ENCODE data around the gene CHST15.

Gene CHST15

GRCh38 chr10:124001391-124002148 lies 91.8 kb downstream of the CHST15 start:
- Histone ChIP-seq H3K36me3 (ENCODE audit: insufficient read depth, low read length) (no peaks in the 10 kb centered on the region), H3K4me3 (ENCODE audit: low read depth in 1 of 2, low read length in 2 of 2) (no peak overlapping the region), H3K27ac (ENCODE audit: low read depth, low read length) (no peak overlapping the region), H3K27me3 (ENCODE audit: control insufficient read depth in 1 of 2, insufficient read depth in 2 of 2, low read length in 2 of 2) (no peaks in the 10 kb centered on the region), H3K9ac (ENCODE audit: low read length) (no peak overlapping the region), H3K4me1 (ENCODE audit: insufficient read depth, low read length) (peaks cover 30% of the 10 kb centered on the region), H3K9me3 (ENCODE audit: low read length) (no peaks in the 10 kb centered on the region)

GRCh38 chr10:124000792-124001201 lies 92.6 kb downstream of the CHST15 start:
- Histone ChIP-seq H3K9ac (ENCODE audit: low read length) (no peak overlapping the region), H3K9me3 (ENCODE audit: low read length) (no peaks in the 10 kb centered on the region), H3K27me3 (ENCODE audit: control insufficient read depth in 1 of 2, insufficient read depth in 2 of 2, low read length in 2 of 2) (no peaks in the 10 kb centered on the region), H3K4me1 (ENCODE audit: insufficient read depth, low read length) (peaks cover 26% of the 10 kb centered on the region), H3K36me3 (ENCODE audit: insufficient read depth, low read length) (no peaks in the 10 kb centered on the region), H3K4me3 (ENCODE audit: low read depth in 1 of 2, low read length in 2 of 2) (no peak overlapping the region), H3K27ac (ENCODE audit: low read depth, low read length) (no peak overlapping the region)

DNA sequence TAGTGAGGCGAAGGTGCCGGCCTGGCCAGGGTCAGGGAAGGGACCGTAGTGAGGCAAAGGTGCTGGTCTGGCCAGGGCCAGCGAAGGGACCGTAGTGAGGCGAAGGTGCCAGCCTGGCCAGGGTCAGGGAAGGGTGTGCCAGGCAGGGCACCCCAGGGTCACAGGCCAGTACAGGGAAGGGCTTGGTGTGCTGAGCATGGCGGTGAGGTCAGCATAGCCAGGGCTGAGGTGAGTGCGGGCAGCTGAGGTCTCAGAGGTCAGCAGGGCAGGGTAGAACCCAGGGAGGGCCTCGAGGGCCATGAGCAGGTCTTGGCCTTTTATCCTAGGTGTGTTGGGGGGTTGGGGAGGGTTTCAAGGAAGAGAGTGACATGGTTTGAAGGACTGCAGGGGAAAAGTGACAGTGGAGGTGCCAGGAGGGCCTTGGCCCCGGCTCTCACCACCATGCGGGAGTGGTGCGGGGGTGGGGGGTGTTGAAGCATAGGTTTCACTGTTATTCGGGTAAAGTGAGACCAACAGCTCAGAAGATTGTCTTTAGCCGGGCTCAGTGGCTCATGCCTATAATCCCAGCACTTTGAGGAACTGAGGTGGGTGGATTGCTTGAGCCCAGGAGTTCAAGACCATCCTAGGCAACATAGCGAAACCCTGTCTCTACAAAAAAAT lies 93.3 kb downstream of the CHST15 start:
- Histone ChIP-seq H3K4me1 (ENCODE audit: insufficient read depth, low read length) (peaks cover 26% of the 10 kb centered on the region), H3K27me3 (ENCODE audit: control insufficient read depth in 1 of 2, insufficient read depth in 2 of 2, low read length in 2 of 2) (no peaks in the 10 kb centered on the region), H3K9ac (ENCODE audit: low read length) (no peak overlapping the region), H3K36me3 (ENCODE audit: insufficient read depth, low read length) (no peaks in the 10 kb centered on the region), H3K27ac (ENCODE audit: low read depth, low read length) (no peak overlapping the region), H3K4me3 (ENCODE audit: low read depth in 1 of 2, low read length in 2 of 2) (no peak overlapping the region), H3K9me3 (ENCODE audit: low read length) (no peaks in the 10 kb centered on the region)

DNA sequence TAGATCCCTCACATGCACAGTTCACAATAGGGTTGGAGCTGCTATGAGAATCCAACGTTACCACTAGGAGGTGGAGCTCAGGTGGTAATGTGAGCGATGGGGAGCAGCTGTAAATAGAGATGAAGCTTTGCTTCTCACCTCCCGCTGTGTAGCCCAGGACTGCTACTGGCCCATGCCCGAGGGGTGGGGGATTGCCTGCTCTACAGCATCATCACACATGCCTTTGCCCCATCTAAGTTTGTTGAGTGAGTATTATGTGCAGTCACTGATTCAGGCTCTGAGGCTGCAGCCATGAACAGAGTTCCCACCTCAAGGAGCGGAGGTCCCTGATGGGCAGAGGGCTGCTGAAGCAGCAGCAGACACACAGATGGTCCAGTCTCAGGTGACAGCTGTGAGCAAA lies 94.1 kb downstream of the CHST15 start:
- Histone ChIP-seq H3K4me3 (ENCODE audit: low read depth in 1 of 2, low read length in 2 of 2) (no peak overlapping the region), H3K27me3 (ENCODE audit: control insufficient read depth in 1 of 2, insufficient read depth in 2 of 2, low read length in 2 of 2) (peaks cover 0 to 2% of the 10 kb centered on the region in 2 donors), H3K36me3 (ENCODE audit: insufficient read depth, low read length) (no peaks in the 10 kb centered on the region), H3K9ac (ENCODE audit: low read length) (no peak overlapping the region), H3K4me1 (ENCODE audit: insufficient read depth, low read length) (peaks cover 25% of the 10 kb centered on the region), H3K9me3 (ENCODE audit: low read length) (no peaks in the 10 kb centered on the region), H3K27ac (ENCODE audit: low read depth, low read length) (no peak overlapping the region)

DNA sequence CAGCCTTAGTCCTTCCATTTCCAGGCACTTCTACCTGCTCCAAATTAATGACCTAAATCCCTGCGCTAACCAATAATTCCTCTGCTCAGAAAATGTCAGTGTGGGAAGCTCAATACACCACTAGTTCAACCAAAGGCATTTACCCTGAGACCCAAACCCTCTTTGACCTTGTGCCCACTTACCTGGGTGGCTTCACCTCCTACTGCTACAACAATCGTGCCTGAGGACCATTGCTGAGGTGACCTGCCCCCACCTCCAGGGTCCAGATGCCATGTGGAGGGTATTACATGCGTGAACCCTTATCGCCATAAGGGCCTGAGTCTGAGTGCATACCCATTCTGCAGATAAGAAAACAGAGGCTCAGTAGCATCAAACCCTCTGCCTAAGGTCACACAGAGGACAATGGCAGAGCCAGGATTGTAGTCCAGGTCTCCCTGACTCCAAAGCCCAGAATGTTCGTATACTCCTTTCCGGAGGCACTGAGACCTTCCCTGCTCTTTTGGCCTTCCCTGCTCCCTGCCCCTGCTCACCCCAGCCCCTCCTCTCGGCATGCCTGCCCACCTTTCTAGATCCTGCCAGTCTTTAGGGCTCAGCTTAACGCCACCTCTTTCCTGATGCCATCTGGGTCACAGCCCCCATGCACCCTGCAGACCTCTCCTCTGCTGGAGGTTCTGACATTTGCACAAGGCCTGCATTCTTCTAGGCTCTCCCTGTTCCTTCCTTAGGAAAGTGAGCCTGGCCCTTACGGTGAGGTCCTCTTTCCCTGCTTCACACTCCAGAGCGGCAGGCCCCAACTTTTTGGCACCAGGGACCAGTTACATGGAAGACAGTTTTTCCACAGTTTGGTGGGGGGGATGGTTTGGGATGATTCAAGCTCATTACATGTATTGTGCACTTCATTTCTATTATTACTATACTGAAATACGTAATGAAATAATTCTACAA lies 94.9 kb downstream of the CHST15 start:
- no peak overlapping the region for H3K27ac ChIP-seq (ENCODE audit: low read depth, low read length)
- H3K9ac ChIP-seq (ENCODE audit: low read length): no peak overlapping the region
- no peaks in the 10 kb centered on the region for H3K36me3 ChIP-seq (ENCODE audit: insufficient read depth, low read length)
- no peak overlapping the region for H3K4me3 ChIP-seq (ENCODE audit: low read depth in 1 of 2, low read length in 2 of 2)
- H3K27me3 ChIP-seq (ENCODE audit: control insufficient read depth in 1 of 2, insufficient read depth in 2 of 2, low read length in 2 of 2): peaks cover 0 to 10% of the 10 kb centered on the region in 2 donors
- peaks cover 22% of the 10 kb centered on the region for H3K4me1 ChIP-seq (ENCODE audit: insufficient read depth, low read length)
- H3K9me3 ChIP-seq (ENCODE audit: low read length): no peaks in the 10 kb centered on the region

DNA sequence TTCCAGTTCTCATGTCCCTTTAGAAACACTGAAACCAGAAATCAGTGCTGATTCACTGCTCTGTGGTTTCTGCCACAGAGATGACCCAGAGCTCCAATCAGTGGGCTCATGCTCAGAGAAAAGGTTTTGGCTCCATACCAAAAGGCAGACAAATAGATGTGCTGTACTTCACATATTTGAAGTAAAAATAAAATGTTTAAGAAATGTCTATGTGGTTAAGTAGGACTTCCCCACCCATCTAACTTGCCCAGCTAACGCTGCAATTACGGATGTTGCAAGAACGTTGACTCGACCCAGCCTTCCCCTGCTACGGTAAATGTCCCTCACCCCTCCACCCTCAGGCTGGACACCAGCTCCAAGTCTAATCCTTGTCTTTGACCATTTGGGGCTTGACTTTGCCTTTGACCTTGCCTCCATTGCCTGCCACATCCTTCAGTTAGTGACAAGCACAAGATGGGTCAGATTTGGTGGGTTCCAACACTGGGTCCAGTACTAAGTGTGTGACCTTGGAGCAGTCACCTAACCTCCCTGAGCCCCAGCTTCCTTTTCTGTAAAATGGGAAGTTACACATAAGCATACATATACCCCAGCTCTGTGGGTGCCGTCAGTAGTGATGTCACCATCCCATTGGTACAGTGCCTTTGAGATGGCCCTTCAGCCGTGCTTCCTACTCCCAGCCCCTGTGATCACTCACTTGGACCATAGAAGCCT lies 95.8 kb downstream of the CHST15 start:
- H3K9ac ChIP-seq (ENCODE audit: low read length): no peak overlapping the region
- H3K4me3 ChIP-seq (ENCODE audit: low read depth in 1 of 2, low read length in 2 of 2): no peak overlapping the region
- no peaks in the 10 kb centered on the region for H3K9me3 ChIP-seq (ENCODE audit: low read length)
- no peak overlapping the region for H3K27ac ChIP-seq (ENCODE audit: low read depth, low read length)
- H3K4me1 ChIP-seq (ENCODE audit: insufficient read depth, low read length): peaks cover 22% of the 10 kb centered on the region
- H3K27me3 ChIP-seq (ENCODE audit: control insufficient read depth in 1 of 2, insufficient read depth in 2 of 2, low read length in 2 of 2): peaks cover 0 to 10% of the 10 kb centered on the region in 2 donors
- no peaks in the 10 kb centered on the region for H3K36me3 ChIP-seq (ENCODE audit: insufficient read depth, low read length)

DNA sequence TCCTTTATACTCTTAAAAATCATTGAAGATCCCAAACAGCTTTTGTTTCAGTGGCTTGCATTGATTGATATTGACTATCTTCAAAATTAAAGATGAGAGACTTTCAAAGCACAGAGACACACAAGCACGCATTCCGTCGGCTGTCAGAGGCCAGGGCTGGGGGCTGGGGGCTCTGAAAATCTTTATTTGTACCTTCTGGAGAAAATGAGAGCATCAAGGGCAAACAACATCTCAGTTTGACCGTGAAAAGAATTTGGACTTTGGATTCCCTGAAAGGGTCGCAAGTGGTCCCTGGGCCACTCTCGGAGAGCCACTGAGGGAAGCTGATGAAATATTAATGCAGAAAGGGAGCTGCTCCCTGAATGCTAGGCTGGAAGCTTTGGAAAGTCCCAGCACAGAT lies 96.4 kb downstream of the CHST15 start:
- no peaks in the 10 kb centered on the region for H3K36me3 ChIP-seq (ENCODE audit: insufficient read depth, low read length)
- peaks cover 3 to 10% of the 10 kb centered on the region in 2 donors for H3K27me3 ChIP-seq (ENCODE audit: control insufficient read depth in 1 of 2, insufficient read depth in 2 of 2, low read length in 2 of 2)
- no peak overlapping the region for H3K4me3 ChIP-seq (ENCODE audit: low read depth in 1 of 2, low read length in 2 of 2)
- no peaks in the 10 kb centered on the region for H3K9me3 ChIP-seq (ENCODE audit: low read length)
- no peak overlapping the region for H3K9ac ChIP-seq (ENCODE audit: low read length)
- H3K27ac ChIP-seq (ENCODE audit: low read depth, low read length): no peak overlapping the region
- peaks cover 22% of the 10 kb centered on the region for H3K4me1 ChIP-seq (ENCODE audit: insufficient read depth, low read length)

- H3K9me3 ChIP-seq (ENCODE audit: low read length): no peaks in the 10 kb centered on the region
- H3K9ac ChIP-seq (ENCODE audit: low read length): no peak overlapping the region
- H3K4me3 ChIP-seq (ENCODE audit: low read depth in 1 of 2, low read length in 2 of 2): no peak overlapping the region
- peaks cover 4 to 10% of the 10 kb centered on the region in 2 donors for H3K27me3 ChIP-seq (ENCODE audit: control insufficient read depth in 1 of 2, insufficient read depth in 2 of 2, low read length in 2 of 2)
- H3K4me1 ChIP-seq (ENCODE audit: insufficient read depth, low read length): peaks cover 22% of the 10 kb centered on the region
- no peaks in the 10 kb centered on the region for H3K36me3 ChIP-seq (ENCODE audit: insufficient read depth, low read length)
- no peak overlapping the region for H3K27ac ChIP-seq (ENCODE audit: low read depth, low read length)
Observed at GRCh38 chr10:123996302-123996701, 97.1 kb downstream of the CHST15 start.

GRCh38 chr10:123995461-123996131 lies 97.8 kb downstream of the CHST15 start:
- no peaks in the 10 kb centered on the region for H3K36me3 ChIP-seq (ENCODE audit: insufficient read depth, low read length)
- peak overlapping the region; percentile 62 for H3K27ac ChIP-seq (ENCODE audit: low read depth, low read length)
- H3K4me1 ChIP-seq (ENCODE audit: insufficient read depth, low read length): peaks cover 22% of the 10 kb centered on the region
- H3K4me3 ChIP-seq (ENCODE audit: low read depth in 1 of 2, low read length in 2 of 2): peak overlapping the region in 1 of 2 donors; percentile 69
- H3K9ac ChIP-seq (ENCODE audit: low read length): peak overlapping the region; percentile 59
- H3K27me3 ChIP-seq (ENCODE audit: control insufficient read depth in 1 of 2, insufficient read depth in 2 of 2, low read length in 2 of 2): peaks cover 4 to 13% of the 10 kb centered on the region in 2 donors
- no peaks in the 10 kb centered on the region for H3K9me3 ChIP-seq (ENCODE audit: low read length)

DNA sequence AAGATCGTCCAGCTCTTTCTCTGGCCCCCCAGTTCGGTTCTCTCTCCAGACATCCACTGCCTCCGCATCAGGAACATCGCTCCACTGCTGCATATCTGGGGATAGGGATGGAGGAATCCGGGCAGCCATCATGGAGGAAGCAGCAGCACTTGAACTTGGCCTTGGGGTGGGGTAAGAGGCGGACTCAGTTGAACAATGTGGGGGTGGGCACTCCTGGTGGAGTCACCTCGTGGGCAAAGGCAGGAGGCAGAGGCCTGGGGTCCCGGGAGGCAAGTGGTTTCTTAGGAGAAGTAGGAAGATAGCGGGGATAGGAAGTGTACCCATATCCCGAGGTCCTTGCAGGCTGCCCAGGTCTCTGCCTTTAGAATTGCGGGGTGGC lies 98.3 kb downstream of the CHST15 start:
- Histone ChIP-seq H3K9me3 (ENCODE audit: low read length) (no peaks in the 10 kb centered on the region), H3K9ac (ENCODE audit: low read length) (peak overlapping the region; percentile 59), H3K36me3 (ENCODE audit: insufficient read depth, low read length) (no peaks in the 10 kb centered on the region), H3K4me3 (ENCODE audit: low read depth in 1 of 2, low read length in 2 of 2) (peak overlapping the region; percentile 34 to 69), H3K27ac (ENCODE audit: low read depth, low read length) (peak overlapping the region; percentile 62), H3K4me1 (ENCODE audit: insufficient read depth, low read length) (peaks cover 22% of the 10 kb centered on the region), H3K27me3 (ENCODE audit: control insufficient read depth in 1 of 2, insufficient read depth in 2 of 2, low read length in 2 of 2) (peaks cover 4 to 18% of the 10 kb centered on the region in 2 donors)

All from muscle layer of colon (tissue), 2 donors.